Measurements from ENCODE around the gene TP53I13. TPM values are rescaled to one million over a fixed set of nuclear protein-coding genes. Genes with fewer than 3 reads are reported as not detected.

Gene TP53I13
- total and polyA plus RNA-seq, 4 donors, result 24.2 to 126 (median 61.4) TPM

- no peak overlapping the region for H3K4me3 ChIP-seq
- ATAC-seq (ENCODE audit: insufficient read depth, low FRiP score) (no peak), DNase-seq (no peak)
- 88 to 92% methylated on average over 6 of the region's 6 CpGs for WGBS, 2 donors
- H3K27me3 ChIP-seq (ENCODE audit: control insufficient read depth in 3 of 3, insufficient read depth in 3 of 3, low read length in 2 of 3), result no peaks in the 10 kb centered on the region
- H3K9ac ChIP-seq (ENCODE audit: insufficient read depth in 1 of 2, low read length in 2 of 2), result no peak overlapping the region
- no peaks in the 10 kb centered on the region for H3K9me3 ChIP-seq (ENCODE audit: control insufficient read depth in 4 of 4, insufficient read depth in 3 of 4, low read length in 3 of 4)
- no peak overlapping the region for H3K27ac ChIP-seq (ENCODE audit: low read depth in 1 of 2, low read length in 1 of 2)
- H3K4me1 ChIP-seq (ENCODE audit: control insufficient read depth in 5 of 5, insufficient read depth in 5 of 5, low read length in 5 of 5), result peaks cover 0 to 26% (median 6%) of the 10 kb centered on the region in 5 donors
- H3K36me3 ChIP-seq (ENCODE audit: control insufficient read depth in 4 of 4, insufficient read depth in 4 of 4, low read length in 4 of 4), result peaks cover 3 to 51% (median 20%) of the 10 kb centered on the region in 4 donors
- TF ChIP-seq CTCF (IDR thresholded peaks at IDR 0.05; ENCODE audit: control extremely low read depth, extremely low read depth), result no peak
These were observed 5.0 kb downstream of the TP53I13 start for GRCh38 chr17:29573558-29573869.

- H3K27ac ChIP-seq (ENCODE audit: low read depth in 1 of 2, low read length in 1 of 2), result no peak overlapping the region
- TF ChIP-seq CTCF (IDR thresholded peaks at IDR 0.05; ENCODE audit: control extremely low read depth, extremely low read depth), result no peak
- peaks cover 0 to 24% (median 6%) of the 10 kb centered on the region in 5 donors for H3K4me1 ChIP-seq (ENCODE audit: control insufficient read depth in 5 of 5, insufficient read depth in 5 of 5, low read length in 5 of 5)
- peaks cover 3 to 57% (median 23%) of the 10 kb centered on the region in 4 donors for H3K36me3 ChIP-seq (ENCODE audit: control insufficient read depth in 4 of 4, insufficient read depth in 4 of 4, low read length in 4 of 4)
- H3K4me3 ChIP-seq, result no peak overlapping the region
- no peak overlapping the region for H3K9ac ChIP-seq (ENCODE audit: insufficient read depth in 1 of 2, low read length in 2 of 2)
- no peaks in the 10 kb centered on the region for H3K9me3 ChIP-seq (ENCODE audit: control insufficient read depth in 4 of 4, insufficient read depth in 3 of 4, low read length in 3 of 4)
- no peak for DNase-seq
- ATAC-seq (ENCODE audit: insufficient read depth, low FRiP score), result no peak
- H3K27me3 ChIP-seq (ENCODE audit: control insufficient read depth in 3 of 3, insufficient read depth in 3 of 3, low read length in 2 of 3), result no peaks in the 10 kb centered on the region
- WGBS, 2 donors, result 92% methylated on average over 14 of the region's 14 CpGs
These were observed 5.6 kb downstream of the TP53I13 start for GRCh38 chr17:29573871-29574731.

- no peak overlapping the region for H3K27ac ChIP-seq (ENCODE audit: low read depth in 1 of 2, low read length in 1 of 2)
- TF ChIP-seq CTCF (IDR thresholded peaks at IDR 0.05; ENCODE audit: control extremely low read depth, extremely low read depth), result no peak
- peaks cover 0 to 17% (median 0%) of the 10 kb centered on the region in 5 donors for H3K4me1 ChIP-seq (ENCODE audit: control insufficient read depth in 5 of 5, insufficient read depth in 5 of 5, low read length in 5 of 5)
- H3K36me3 ChIP-seq (ENCODE audit: control insufficient read depth in 4 of 4, insufficient read depth in 4 of 4, low read length in 4 of 4), result peaks cover 3 to 57% (median 27%) of the 10 kb centered on the region in 4 donors
- no peaks in the 10 kb centered on the region for H3K9me3 ChIP-seq (ENCODE audit: control insufficient read depth in 4 of 4, insufficient read depth in 3 of 4, low read length in 3 of 4)
- H3K9ac ChIP-seq (ENCODE audit: insufficient read depth in 1 of 2, low read length in 2 of 2), result no peak overlapping the region
- no peak overlapping the region for H3K4me3 ChIP-seq
- 94 to 96% methylated on average over 17 of the region's 17 CpGs for WGBS, 2 donors
- ATAC-seq (ENCODE audit: insufficient read depth, low FRiP score) (no peak), DNase-seq (no peak)
- H3K27me3 ChIP-seq (ENCODE audit: control insufficient read depth in 3 of 3, insufficient read depth in 3 of 3, low read length in 2 of 3), result no peaks in the 10 kb centered on the region
These were observed 6.4 kb downstream of the TP53I13 start for GRCh38 chr17:29574732-29575510.

Data from lung (tissue), 12 donors.